GM12872 (cell line): ENCODE data around the gene ADCY1.

Experiments
- TF ChIP-seq, protein P1 (sequence below): IDR thresholded peaks from 3 replicates; pipeline ENCODE4 v1.5.1; 2011; ENCODE audit warnings: low read depth, mild to moderate bottlenecking, low read length, moderate library complexity; ENCODE audit not compliant: insufficient read depth

ADCY1 gene

GRCh38 chr7:45670717-45671116 lies 96.5 kb downstream of the ADCY1 start:
- TF ChIP-seq, protein P1, sequence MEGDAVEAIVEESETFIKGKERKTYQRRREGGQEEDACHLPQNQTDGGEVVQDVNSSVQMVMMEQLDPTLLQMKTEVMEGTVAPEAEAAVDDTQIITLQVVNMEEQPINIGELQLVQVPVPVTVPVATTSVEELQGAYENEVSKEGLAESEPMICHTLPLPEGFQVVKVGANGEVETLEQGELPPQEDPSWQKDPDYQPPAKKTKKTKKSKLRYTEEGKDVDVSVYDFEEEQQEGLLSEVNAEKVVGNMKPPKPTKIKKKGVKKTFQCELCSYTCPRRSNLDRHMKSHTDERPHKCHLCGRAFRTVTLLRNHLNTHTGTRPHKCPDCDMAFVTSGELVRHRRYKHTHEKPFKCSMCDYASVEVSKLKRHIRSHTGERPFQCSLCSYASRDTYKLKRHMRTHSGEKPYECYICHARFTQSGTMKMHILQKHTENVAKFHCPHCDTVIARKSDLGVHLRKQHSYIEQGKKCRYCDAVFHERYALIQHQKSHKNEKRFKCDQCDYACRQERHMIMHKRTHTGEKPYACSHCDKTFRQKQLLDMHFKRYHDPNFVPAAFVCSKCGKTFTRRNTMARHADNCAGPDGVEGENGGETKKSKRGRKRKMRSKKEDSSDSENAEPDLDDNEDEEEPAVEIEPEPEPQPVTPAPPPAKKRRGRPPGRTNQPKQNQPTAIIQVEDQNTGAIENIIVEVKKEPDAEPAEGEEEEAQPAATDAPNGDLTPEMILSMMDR = no peak

GRCh38 chr7:45677311-45677900 lies 103.2 kb downstream of the ADCY1 start:
- TF ChIP-seq, protein P1 = no peak

DNA sequence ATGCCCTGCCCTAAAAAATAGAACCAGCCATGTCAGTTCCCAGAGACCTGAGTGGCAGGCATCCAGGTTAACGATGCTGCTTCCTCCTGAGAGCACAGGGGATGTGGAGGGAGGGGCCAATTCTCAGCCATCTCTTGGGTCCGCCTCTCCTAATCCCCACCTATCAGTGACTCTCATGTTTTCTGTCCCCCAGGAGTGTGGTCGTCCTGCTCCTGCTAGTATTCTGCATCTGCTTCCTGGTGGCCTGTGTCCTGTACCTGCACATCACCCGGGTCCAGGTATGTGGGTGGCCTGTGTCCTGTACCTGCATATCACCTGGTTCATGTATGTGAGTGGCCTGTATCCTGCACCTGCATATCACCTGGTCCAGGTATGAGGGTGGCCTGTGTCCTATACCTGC lies 105.3 kb downstream of the ADCY1 start:
- TF ChIP-seq, protein P1 = no peak

DNA sequence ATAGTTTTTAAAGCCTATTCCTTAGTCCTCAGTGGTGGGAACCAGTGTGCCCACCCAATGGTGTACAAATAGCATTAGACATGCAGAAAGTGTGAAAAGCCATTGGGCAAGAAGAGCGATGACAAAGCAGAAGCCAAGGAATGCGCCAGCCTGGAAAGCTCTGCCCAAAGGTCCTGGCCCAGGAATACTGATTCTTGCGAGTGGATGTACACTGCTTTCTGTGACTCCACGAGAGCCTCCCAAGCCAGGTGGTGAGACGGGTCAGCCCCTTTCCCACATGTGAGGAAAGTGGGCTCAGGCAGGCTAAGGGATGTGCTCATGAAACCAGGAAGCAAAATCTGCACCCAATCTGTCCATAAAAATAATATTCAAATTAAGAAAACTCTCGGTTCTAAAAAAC lies 106.6 kb downstream of the ADCY1 start:
- TF ChIP-seq, protein P1 = no peak

DNA sequence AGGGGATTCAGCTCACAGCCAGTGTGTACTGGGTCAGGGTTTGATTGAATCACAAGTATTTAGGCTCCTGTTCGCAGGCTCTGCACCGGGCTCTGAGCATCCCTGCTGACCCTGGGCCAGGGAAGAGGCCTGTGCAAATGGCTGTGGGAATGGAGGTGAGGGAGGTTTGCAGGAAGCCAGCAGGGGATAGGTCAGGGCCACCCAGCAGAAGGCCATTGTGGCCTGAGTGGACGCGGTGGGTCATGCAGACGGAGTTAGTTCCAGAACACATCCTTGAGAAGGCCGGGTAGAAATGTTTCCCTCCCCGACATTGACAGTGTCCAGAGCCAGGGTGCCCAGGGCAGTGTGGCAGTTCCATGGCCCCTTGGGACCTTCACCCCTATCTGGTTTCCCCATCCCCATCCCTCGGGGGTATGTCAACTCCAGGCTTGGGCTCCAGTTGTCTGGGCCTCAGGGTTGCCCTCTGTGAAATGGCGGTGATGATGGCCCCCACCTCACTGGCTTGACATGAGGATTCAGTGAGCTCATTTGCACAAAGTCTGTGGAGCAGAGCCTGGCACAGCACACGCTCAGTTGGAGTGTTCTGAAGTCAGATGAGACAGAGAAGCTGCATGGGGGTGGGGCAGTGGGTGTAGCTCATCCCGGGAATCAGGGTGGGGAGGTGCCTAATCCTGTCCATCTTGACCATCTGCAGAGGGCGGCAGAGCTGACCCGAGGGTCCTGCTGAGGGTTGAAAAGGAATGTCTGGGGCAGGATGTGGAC lies 107.6 kb downstream of the ADCY1 start:
- TF ChIP-seq, protein P1 = no peak

DNA sequence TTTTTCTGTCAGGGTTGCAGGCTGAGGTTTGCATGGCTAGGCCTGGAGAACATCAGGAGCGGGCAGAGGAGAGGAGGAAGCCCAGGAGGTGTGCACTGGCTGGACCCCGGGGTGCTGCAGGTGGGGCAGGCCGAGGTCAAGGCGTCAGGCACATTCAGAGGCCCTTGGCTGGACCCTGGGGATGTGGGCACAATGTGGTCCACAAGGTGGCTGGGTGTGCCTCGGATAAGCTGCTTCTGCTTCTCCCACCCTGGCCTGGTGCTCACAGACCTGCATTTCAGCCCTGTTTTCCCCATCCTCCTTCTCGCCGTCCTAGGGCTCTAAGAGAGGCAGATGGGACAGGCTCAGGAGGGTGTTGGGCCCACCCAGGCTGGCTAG lies 108.2 kb downstream of the ADCY1 start:
- TF ChIP-seq, protein P1 = no peak

DNA sequence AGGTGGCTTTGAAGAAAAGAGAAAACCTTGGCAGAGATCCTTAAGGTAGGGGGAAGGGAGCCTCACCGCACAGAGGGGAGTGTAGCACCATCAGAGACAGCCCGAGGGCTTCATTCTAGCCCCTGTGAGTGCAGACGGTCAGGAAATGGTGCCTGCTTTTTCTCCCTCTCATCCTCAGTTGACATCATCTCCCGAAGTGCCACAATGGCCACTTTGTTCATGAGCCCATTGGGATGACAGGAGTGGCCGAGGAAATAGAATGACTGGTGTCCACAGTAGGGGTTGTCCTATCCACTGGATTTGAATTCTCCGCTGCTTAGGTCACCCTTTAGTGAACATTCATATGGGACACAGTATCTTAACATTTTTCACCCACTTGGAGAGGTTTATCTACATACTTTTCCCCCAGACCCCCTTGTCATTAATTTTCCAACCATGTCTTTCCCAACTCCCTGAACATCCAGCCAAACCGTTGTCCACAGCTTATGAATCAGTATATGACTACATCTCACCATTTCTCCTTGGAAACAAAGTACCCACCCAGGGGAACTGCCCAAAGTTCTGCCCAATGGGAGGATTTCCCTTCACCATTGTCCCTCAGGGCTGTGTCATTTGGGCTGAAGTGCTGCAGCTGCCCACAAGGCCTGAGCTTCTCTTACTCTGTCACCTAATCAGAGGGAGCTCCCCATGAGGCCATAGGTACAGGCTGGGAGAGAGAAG lies 108.8 kb downstream of the ADCY1 start:
- TF ChIP-seq, protein P1 = no peak
